Stimulated activated CD4-positive, alpha-beta T cell treated with anti-CD3 and anti-CD28 coated beads, Interleukin-2, amount 100 ng/mL, for 24 hours (primary cell): ENCODE data around the gene CDH26.
A peak's percentile ranks its signal among the peaks of the same experiment; 100 is the strongest.

ENCODE experiments used
- DNase-seq, 2 donors: peaks; one replicate each; pipeline ENCODE4 v3.0.0-alpha.2; 2020

The CDH26 gene

GRCh38 chr20:60050193-60050947 is 92.1 kb downstream of the CDH26 start:
- DNase-seq = no peak

GRCh38 chr20:60051911-60052310 is 93.7 kb downstream of the CDH26 start:
- no peak for DNase-seq

GRCh38 chr20:60052322-60052721 is 94.1 kb downstream of the CDH26 start:
- DNase-seq = no peak

- no peak for DNase-seq
These were observed 95.0 kb downstream of the CDH26 start for GRCh38 chr20:60053125-60053817.

GRCh38 chr20:60053818-60054190 is 95.6 kb downstream of the CDH26 start:
- DNase-seq = no peak

- no peak for DNase-seq
These were observed 96.8 kb downstream of the CDH26 start for GRCh38 chr20:60054716-60055634.

- peak; percentile 43 to 50 for DNase-seq
These were observed 97.5 kb downstream of the CDH26 start for GRCh38 chr20:60055740-60056139.

- peak in 1 of 2 donors; percentile 5 for DNase-seq
These were observed 98.3 kb downstream of the CDH26 start for GRCh38 chr20:60056407-60057122.

- peak; percentile 61 to 70 for DNase-seq
These were observed 99.1 kb downstream of the CDH26 start for GRCh38 chr20:60057123-60057865.

GRCh38 chr20:60057866-60058807 is 99.9 kb downstream of the CDH26 start:
- peak; percentile 25 to 28 for DNase-seq

GRCh38 chr20:60058879-60059278 is 100.7 kb downstream of the CDH26 start:
- peak in 1 of 2 donors; percentile 3 for DNase-seq

- DNase-seq = no peak
These were observed 101.9 kb downstream of the CDH26 start for GRCh38 chr20:60060006-60060557.

- DNase-seq = no peak
These were observed 102.4 kb downstream of the CDH26 start for GRCh38 chr20:60060593-60060992.

GRCh38 chr20:60062431-60063047 is 104.3 kb downstream of the CDH26 start:
- DNase-seq = no peak

- no peak for DNase-seq
These were observed 104.8 kb downstream of the CDH26 start for GRCh38 chr20:60063048-60063451.

- no peak for DNase-seq
These were observed 105.6 kb downstream of the CDH26 start for GRCh38 chr20:60063739-60064380.
